AG09309 (cell line): ENCODE data around the gene COL7A1.

Experiments used
- DNase-seq: peaks from one replicate; pipeline ENCODE4 v3.0.0-alpha.2; 2010; ENCODE audit warnings: low read depth
- H3K4me3 ChIP-seq: 2 replicates; pipeline ENCODE4 v1.5.1; 2011; ENCODE audit warnings: mild to moderate bottlenecking, low read depth, low read length, moderate library complexity; ENCODE audit not compliant: control insufficient read depth
- TF ChIP-seq, protein P1 (sequence below): IDR thresholded peaks from 2 replicates; pipeline ENCODE4 v1.5.1; 2011; ENCODE audit warnings: mild to moderate bottlenecking, low read depth, low read length, inconsistent platforms; ENCODE audit not compliant: insufficient read depth, control insufficient read depth; ENCODE audit errors: missing control alignments

Gene COL7A1

GRCh38 chr3:48569808-48570450 lies 25.2 kb downstream of the COL7A1 start:
- TF ChIP-seq, protein P1, sequence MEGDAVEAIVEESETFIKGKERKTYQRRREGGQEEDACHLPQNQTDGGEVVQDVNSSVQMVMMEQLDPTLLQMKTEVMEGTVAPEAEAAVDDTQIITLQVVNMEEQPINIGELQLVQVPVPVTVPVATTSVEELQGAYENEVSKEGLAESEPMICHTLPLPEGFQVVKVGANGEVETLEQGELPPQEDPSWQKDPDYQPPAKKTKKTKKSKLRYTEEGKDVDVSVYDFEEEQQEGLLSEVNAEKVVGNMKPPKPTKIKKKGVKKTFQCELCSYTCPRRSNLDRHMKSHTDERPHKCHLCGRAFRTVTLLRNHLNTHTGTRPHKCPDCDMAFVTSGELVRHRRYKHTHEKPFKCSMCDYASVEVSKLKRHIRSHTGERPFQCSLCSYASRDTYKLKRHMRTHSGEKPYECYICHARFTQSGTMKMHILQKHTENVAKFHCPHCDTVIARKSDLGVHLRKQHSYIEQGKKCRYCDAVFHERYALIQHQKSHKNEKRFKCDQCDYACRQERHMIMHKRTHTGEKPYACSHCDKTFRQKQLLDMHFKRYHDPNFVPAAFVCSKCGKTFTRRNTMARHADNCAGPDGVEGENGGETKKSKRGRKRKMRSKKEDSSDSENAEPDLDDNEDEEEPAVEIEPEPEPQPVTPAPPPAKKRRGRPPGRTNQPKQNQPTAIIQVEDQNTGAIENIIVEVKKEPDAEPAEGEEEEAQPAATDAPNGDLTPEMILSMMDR, result no peak
- no peak for DNase-seq
- H3K4me3 ChIP-seq, result no peak overlapping the region

DNA sequence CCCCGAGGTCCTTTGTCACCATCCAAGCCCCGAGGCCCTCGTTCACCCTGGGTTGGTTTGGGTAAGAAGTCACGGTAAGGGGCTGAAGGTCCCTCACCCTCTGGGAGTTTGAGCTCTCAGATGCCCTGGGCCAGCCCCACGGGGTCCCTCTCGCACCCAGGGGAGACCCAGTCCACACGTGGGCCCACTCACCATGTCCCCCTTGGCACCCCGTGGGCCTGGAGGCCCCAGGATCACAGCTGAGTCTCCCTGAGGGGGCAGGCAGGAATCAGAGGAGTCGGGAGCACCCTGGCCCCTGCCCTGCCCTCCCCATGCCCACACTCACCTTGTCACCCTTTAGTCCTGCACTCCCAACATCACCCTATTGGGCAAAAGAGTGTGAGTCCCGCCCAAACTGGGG lies 25.7 kb downstream of the COL7A1 start:
- H3K4me3 ChIP-seq, result no peak overlapping the region
- TF ChIP-seq, protein P1, result no peak
- DNase-seq, result no peak

GRCh38 chr3:48568476-48568875 lies 26.7 kb downstream of the COL7A1 start:
- TF ChIP-seq, protein P1, result no peak
- no peak for DNase-seq
- no peak overlapping the region for H3K4me3 ChIP-seq

- H3K4me3 ChIP-seq, result no peak overlapping the region
- no peak for DNase-seq
- TF ChIP-seq, protein P1, result no peak
Measured at GRCh38 chr3:48567500-48567899, 27.6 kb downstream of the COL7A1 start.

GRCh38 chr3:48567090-48567489 lies 28.0 kb downstream of the COL7A1 start:
- TF ChIP-seq, protein P1, result no peak
- H3K4me3 ChIP-seq, result no peak overlapping the region
- no peak for DNase-seq

DNA sequence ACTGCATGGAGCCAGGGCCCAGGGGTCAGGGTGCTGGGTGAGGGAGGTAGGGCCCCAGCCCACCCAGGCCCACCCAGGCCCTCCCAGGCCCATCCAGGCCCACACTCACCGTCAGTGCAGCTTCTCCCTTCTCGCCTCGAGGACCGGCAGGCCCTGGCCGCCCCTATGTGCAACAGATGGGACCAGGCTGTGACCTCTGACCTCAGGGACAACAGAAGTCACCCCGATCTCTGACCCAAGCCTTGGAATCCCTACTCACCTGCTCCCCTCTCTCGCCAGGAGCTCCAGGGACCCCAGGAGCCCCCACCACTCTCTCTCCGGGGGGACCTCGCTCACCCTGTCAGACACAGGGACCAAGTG lies 28.7 kb downstream of the COL7A1 start:
- no peak for DNase-seq
- TF ChIP-seq, protein P1, result no peak
- no peak overlapping the region for H3K4me3 ChIP-seq
